GM12878 (cell line): ENCODE data around the gene MYT1. TPM values are rescaled to one million over a fixed set of nuclear protein-coding genes. Genes with fewer than 3 reads are reported as not detected.

Experiments
- ATAC-seq: fragments of 200-7000 bp; cut with Tn5 transposase; 3 replicates; pipeline ENCODE4 v1.9.1; 2020; ENCODE audit warnings: mild to moderate bottlenecking, moderate library complexity
- BruUV-seq: library from RNA; stranded (reverse); fragments of 400-500 nt; replicated peaks from 2 replicates; lab custom pipeline; 2021; lab: Mats Ljungman, UMichigan
- CTCF ChIA-PET: fragments of 300-600 bp; sonication (Branson Sonifier 250); formaldehyde crosslinking; extraction: SDS; loops from one replicate; lab custom pipeline; 2021; ENCODE audit warnings: inconsistent platforms; lab: Yijun Ruan, JAX
- POLR2A ChIA-PET: fragments of 350-600 bp; formaldehyde crosslinking; extraction: SDS; loops from one replicate; lab custom pipeline; 2021; ENCODE audit warnings: inconsistent platforms; lab: Charles Lee
- RAD21 ChIA-PET: fragments of 300-600 bp; sonication (Branson Sonifier 250); formaldehyde crosslinking; loops from one replicate; lab custom pipeline; 2023; ENCODE audit warnings: antibody characterized with exemption; ENCODE audit not compliant: unreplicated experiment; lab: Charles Lee
- SMC1A ChIA-PET: fragments of 300-600 bp; sonication (Branson Sonifier 250); formaldehyde crosslinking; loops from one replicate; lab custom pipeline; 2023; ENCODE audit not compliant: unreplicated experiment, uncharacterized antibody; lab: Charles Lee
- DNase-seq: peaks from one replicate; pipeline ENCODE4 v3.0.0-alpha.2; 2011; ENCODE audit warnings: low read depth, low spot score
- FAIRE-seq: peaks from 3 replicates; lab custom pipeline; 2011; peaks lifted over from hg19 to GRCh38; lab: Jason Lieb, UNC
- H2AFZ ChIP-seq: 2 replicates; pipeline ENCODE4 v1.6.0; 2011; ENCODE audit warnings: low read depth, low read length, control low read depth; ENCODE audit not compliant: control insufficient read depth
- H3K27ac ChIP-seq: 2 replicates; pipeline ENCODE4 v1.5.1; 2011; ENCODE audit warnings: control low read depth; ENCODE audit not compliant: control insufficient read depth, insufficient read depth
- H3K27me3 ChIP-seq, 2 experiments: replicated peaks in 1 of 2; 2 replicates each; pipeline versions ENCODE4 v1.6.0 to v1.6.1; 2011; ENCODE audit warnings: low read length in 1 of 2; ENCODE audit not compliant: control insufficient read depth in 2 of 2, insufficient read depth in 2 of 2
- H3K36me3 ChIP-seq, 2 experiments: 2 replicates each; pipeline ENCODE4 v1.5.1; 2011; ENCODE audit warnings: low read length in 1 of 2; ENCODE audit not compliant: control insufficient read depth in 2 of 2, insufficient read depth in 2 of 2
- H3K4me1 ChIP-seq: 2 replicates; pipeline ENCODE4 v1.6.1; 2011; ENCODE audit warnings: mild to moderate bottlenecking, low read length, moderate library complexity, mixed read lengths; ENCODE audit not compliant: control insufficient read depth, insufficient read depth
- H3K4me2 ChIP-seq: 2 replicates; pipeline ENCODE4 v1.6.0; 2011; ENCODE audit warnings: control low read depth; ENCODE audit not compliant: control insufficient read depth, insufficient read depth
- H3K4me3 ChIP-seq: fragments of 200-600 bp; sonication (generic); 2 replicates; pipeline ENCODE4 v1.5.1; 2016
- H3K79me2 ChIP-seq: 2 replicates; pipeline ENCODE4 v1.6.0; 2011; ENCODE audit warnings: low read length; ENCODE audit not compliant: control insufficient read depth, insufficient read depth
- H3K9ac ChIP-seq: 2 replicates; pipeline ENCODE4 v1.8.0; 2011; ENCODE audit warnings: low read length, control low read depth, mixed read lengths; ENCODE audit not compliant: control insufficient read depth, insufficient read depth
- H3K9me3 ChIP-seq: replicated peaks from 3 replicates; pipeline ENCODE4 v1.5.1; 2011; ENCODE audit warnings: mild to moderate bottlenecking, low read length; ENCODE audit not compliant: control insufficient read depth, insufficient read depth
- H4K20me1 ChIP-seq: 2 replicates; pipeline ENCODE4 v1.6.0; 2011; ENCODE audit not compliant: control insufficient read depth, insufficient read depth
- ASH2L ChIP-seq: fragments of 300-600, 200-600 bp; sonication (generic); IDR thresholded peaks from 2 replicates; pipeline ENCODE4 v1.6.1; 2017; ENCODE audit warnings: low read depth, mild to moderate bottlenecking, borderline replicate concordance
- CBFB ChIP-seq: IDR thresholded peaks from 2 replicates; pipeline ENCODE4 v1.6.1; 2016; ENCODE audit warnings: antibody characterized with exemption, low read depth
- ESRRA ChIP-seq: IDR thresholded peaks from 2 replicates; pipeline ENCODE4 v1.6.1; 2012; ENCODE audit warnings: mild to moderate bottlenecking, low read length, improper control_type of control experiment
- JUNB ChIP-seq: IDR thresholded peaks from 2 replicates; pipeline ENCODE4 v1.6.1; 2016; ENCODE audit warnings: antibody characterized with exemption, mild to moderate bottlenecking
- MTA3 ChIP-seq: IDR thresholded peaks from 2 replicates; pipeline ENCODE4 v1.6.1; 2012; ENCODE audit warnings: low read length, inconsistent platforms, borderline replicate concordance
- NFXL1 ChIP-seq: fragments of 450-650 bp; IDR thresholded peaks from 2 replicates; pipeline ENCODE4 v1.6.1; 2017; ENCODE audit warnings: antibody characterized with exemption, mild to moderate bottlenecking, borderline replicate concordance
- NR2C2 ChIP-seq: IDR thresholded peaks from 2 replicates; pipeline ENCODE4 v1.6.1; 2011; ENCODE audit warnings: borderline replicate concordance, low read depth; ENCODE audit not compliant: control insufficient read depth, insufficient read length
- NR2F1 ChIP-seq: fragments of 450-650 bp; conservative IDR thresholded peaks from 2 replicates; pipeline ENCODE4 v1.6.1; 2017; ENCODE audit warnings: mild to moderate bottlenecking
- RBBP5 ChIP-seq: fragments of 200-600 bp; sonication (generic); conservative IDR thresholded peaks from 2 replicates; pipeline ENCODE4 v1.6.1; 2016
- RELA ChIP-seq: fragments of 450-650 bp; IDR thresholded peaks from 2 replicates; pipeline ENCODE4 v1.8.0; 2014; ENCODE audit warnings: borderline replicate concordance; ENCODE audit not compliant: partially characterized antibody
- SIX5 ChIP-seq: IDR thresholded peaks from 2 replicates; pipeline ENCODE4 v1.6.1; 2011; ENCODE audit warnings: mild to moderate bottlenecking, low read depth, low read length, moderate library complexity; ENCODE audit not compliant: severe bottlenecking
- SP1 ChIP-seq: IDR thresholded peaks from one replicate; pipeline ENCODE4 v1.6.1; 2011; ENCODE audit warnings: low read depth, low read length
- STAT3 ChIP-seq: IDR thresholded peaks from 2 replicates; pipeline ENCODE4 v1.6.1; 2011; ENCODE audit warnings: low read depth, low read length, improper control_type of control experiment
- SUPT20H ChIP-seq: IDR thresholded peaks from 2 replicates; pipeline ENCODE4 v1.6.1; 2011; ENCODE audit warnings: low read depth, mild to moderate bottlenecking, low read length, moderate library complexity, borderline replicate concordance; ENCODE audit not compliant: control insufficient read depth
- TCF7 ChIP-seq: IDR thresholded peaks from 2 replicates; pipeline ENCODE4 v1.6.1; 2014; ENCODE audit warnings: antibody characterized with exemption, borderline replicate concordance
- WGBS: methylation state at CpG from one replicate; pipeline ENCODE4 v1.1.6; 2016; ENCODE audit warnings: low lambda C conversion rate; ENCODE audit not compliant: insufficient replicate concordance, insufficient coverage; ENCODE audit errors: missing lambda C conversion rate; 5-methylcytosine and 5-hydroxymethylcytosine counted together
- in situ Hi-C: fragments of 300-500 bp; cut with MboI; formaldehyde crosslinking; loops from 9 replicates; pipeline ENCODE4 v1.14.3; 2018; ENCODE audit warnings: mixed read lengths
- intact Hi-C: fragments of 100-400 bp; cut with micrococcal nuclease; formaldehyde crosslinking; loops from one replicate; pipeline ENCODE4 v1.14.2; 2022; ENCODE audit not compliant: unreplicated experiment
- polyA plus RNA-seq, 11 experiments: library from polyadenylated mRNA; depleted of rRNA in 4 of 11; unstranded in 6 of 11; stranded (reverse) in 5 of 11; fragments of >200 nt; fragmentation: Nextera tagmentation in 4 of 11; fragmentation: Illumina TruSeq in 1 of 11; extraction: Ambion mirVana in 4 of 11; extraction: Trizol in 1 of 11; gene quantifications; 1 replicate in 1 of 11; 2 replicates in 10 of 11; pipeline versions ENCODE4 v1.2.1 to v1.2.3, GENCODE V29; 2011 to 2016; ENCODE audit warnings: inconsistent platforms in 2 of 11, missing spikeins in 2 of 11, low read depth in 1 of 11
- total RNA-seq, 4 experiments: library from RNA; depleted of rRNA in 3 of 4; stranded (reverse); fragments of >200 nt in 3 of 4; fragmentation: Illumina TruSeq in 1 of 4; extraction: Trizol in 1 of 4; gene quantifications; 2 replicates each; pipeline versions ENCODE4 v1.2.1 to v1.2.3, GENCODE V29; 2013 to 2021
- TF ChIP-seq, protein P1 (sequence below): fragments of 450-650 bp; formaldehyde crosslinking; IDR thresholded peaks from 2 replicates; pipeline ENCODE4 v1.5.0; 2022; ENCODE audit warnings: mild to moderate bottlenecking, missing genetic modification characterization
- TF ChIP-seq, protein P2 (sequence below): fragments of 450-650 bp; conservative IDR thresholded peaks from 2 replicates; pipeline ENCODE4 v1.6.1; 2017; ENCODE audit warnings: mild to moderate bottlenecking, moderate library complexity

The MYT1 gene
- total and polyA plus RNA-seq, 10 of the 15 experiments (the other 5 are each of a cell fraction or from before 2014, with no cell fraction given), result 0.01 to 0.10 TPM; not detected in 8

DNA sequence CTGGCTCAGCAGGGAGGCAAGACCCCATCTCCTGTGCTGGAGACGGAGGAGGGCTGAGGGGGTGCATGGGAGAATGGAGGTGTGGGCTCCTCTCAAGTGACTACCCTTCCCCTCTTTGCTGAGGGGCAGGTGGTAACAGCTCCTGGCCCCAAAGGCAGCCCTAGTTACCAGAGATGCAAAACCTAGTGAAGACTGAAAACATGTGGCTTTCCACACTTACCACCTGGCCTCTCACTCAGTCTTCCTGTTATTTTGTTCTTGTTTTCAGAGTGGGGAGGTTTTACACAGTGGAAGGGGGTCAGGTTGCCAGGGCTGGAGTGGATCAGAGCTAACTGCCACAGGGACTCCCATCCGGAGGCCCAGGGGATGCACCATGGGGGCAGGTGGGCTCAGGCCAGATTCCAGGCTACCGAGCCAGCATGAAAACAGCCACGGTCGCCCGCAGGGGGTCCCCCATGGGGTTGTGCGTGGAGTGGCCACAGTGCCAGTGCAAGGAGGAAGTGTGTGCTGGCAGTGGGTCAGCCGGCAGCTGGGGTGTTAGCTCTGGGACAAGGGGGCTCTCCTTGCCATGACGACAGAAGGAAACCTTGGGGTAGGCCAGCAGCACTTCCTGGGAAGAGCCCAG is 21.1 kb downstream of the MYT1 start:
- BruUV-seq, result no TSS peak
- in situ Hi-C loops, result no loop called here
- SMC1A ChIA-PET, result interaction anchor here (0.8 kb wide), 1 partner anchor 135 kb away, joined by 3 read pairs; no protein-coding TSS in a partner anchor
- H3K4me1 ChIP-seq, result no peaks in the 10 kb centered on the region
- RAD21 ChIA-PET, result no interaction called here
- no peaks in the 10 kb centered on the region for H4K20me1 ChIP-seq
- H3K79me2 ChIP-seq, result no peaks in the 10 kb centered on the region
- WGBS, result 41% methylated on average over 9 of the region's 9 CpGs
- FAIRE-seq (no peak), ATAC-seq (no peak), DNase-seq (no peak)
- H3K9ac ChIP-seq, result no peak overlapping the region
- no peak overlapping the region for H3K4me2 ChIP-seq
- intact Hi-C loops, result no loop called here
- H3K27me3 ChIP-seq, result peaks cover 0 to 2% of the 10 kb centered on the region in 2 experiments; a peak in 2 of 4 replicates
- no peaks in the 10 kb centered on the region; the same call in 1 of the 3 replicates for H3K9me3 ChIP-seq
- no peak overlapping the region for H3K4me3 ChIP-seq
- H3K36me3 ChIP-seq, result no peaks in the 10 kb centered on the region
- POLR2A ChIA-PET, result no interaction called here
- CTCF ChIA-PET, result no interaction called here
- H3K27ac ChIP-seq, result no peak overlapping the region
- no peak overlapping the region for H2AFZ ChIP-seq
- no peak for TF ChIP-seq SP1
- TF ChIP-seq NR2F1, result no peak
- TF ChIP-seq SIX5, result no peak
- TF ChIP-seq CBFB, result no peak
- TF ChIP-seq STAT3, result no peak
- TF ChIP-seq, protein P1, sequence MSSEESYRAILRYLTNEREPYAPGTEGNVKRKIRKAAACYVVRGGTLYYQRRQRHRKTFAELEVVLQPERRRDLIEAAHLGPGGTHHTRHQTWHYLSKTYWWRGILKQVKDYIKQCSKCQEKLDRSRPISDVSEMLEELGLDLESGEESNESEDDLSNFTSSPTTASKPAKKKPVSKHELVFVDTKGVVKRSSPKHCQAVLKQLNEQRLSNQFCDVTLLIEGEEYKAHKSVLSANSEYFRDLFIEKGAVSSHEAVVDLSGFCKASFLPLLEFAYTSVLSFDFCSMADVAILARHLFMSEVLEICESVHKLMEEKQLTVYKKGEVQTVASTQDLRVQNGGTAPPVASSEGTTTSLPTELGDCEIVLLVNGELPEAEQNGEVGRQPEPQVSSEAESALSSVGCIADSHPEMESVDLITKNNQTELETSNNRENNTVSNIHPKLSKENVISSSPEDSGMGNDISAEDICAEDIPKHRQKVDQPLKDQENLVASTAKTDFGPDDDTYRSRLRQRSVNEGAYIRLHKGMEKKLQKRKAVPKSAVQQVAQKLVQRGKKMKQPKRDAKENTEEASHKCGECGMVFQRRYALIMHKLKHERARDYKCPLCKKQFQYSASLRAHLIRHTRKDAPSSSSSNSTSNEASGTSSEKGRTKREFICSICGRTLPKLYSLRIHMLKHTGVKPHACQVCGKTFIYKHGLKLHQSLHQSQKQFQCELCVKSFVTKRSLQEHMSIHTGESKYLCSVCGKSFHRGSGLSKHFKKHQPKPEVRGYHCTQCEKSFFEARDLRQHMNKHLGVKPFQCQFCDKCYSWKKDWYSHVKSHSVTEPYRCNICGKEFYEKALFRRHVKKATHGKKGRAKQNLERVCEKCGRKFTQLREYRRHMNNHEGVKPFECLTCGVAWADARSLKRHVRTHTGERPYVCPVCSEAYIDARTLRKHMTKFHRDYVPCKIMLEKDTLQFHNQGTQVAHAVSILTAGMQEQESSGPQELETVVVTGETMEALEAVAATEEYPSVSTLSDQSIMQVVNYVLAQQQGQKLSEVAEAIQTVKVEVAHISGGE, result no peak
- TF ChIP-seq, protein P2, sequence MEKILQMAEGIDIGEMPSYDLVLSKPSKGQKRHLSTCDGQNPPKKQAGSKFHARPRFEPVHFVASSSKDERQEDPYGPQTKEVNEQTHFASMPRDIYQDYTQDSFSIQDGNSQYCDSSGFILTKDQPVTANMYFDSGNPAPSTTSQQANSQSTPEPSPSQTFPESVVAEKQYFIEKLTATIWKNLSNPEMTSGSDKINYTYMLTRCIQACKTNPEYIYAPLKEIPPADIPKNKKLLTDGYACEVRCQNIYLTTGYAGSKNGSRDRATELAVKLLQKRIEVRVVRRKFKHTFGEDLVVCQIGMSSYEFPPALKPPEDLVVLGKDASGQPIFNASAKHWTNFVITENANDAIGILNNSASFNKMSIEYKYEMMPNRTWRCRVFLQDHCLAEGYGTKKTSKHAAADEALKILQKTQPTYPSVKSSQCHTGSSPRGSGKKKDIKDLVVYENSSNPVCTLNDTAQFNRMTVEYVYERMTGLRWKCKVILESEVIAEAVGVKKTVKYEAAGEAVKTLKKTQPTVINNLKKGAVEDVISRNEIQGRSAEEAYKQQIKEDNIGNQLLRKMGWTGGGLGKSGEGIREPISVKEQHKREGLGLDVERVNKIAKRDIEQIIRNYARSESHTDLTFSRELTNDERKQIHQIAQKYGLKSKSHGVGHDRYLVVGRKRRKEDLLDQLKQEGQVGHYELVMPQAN, result no peak
- TF ChIP-seq RBBP5, result no peak
- no peak for TF ChIP-seq SUPT20H
- no peak for TF ChIP-seq TCF7
- TF ChIP-seq JUNB, result no peak
- no peak for TF ChIP-seq ASH2L
- TF ChIP-seq NFXL1, result no peak
- no peak for TF ChIP-seq ESRRA
- no peak for TF ChIP-seq MTA3
- TF ChIP-seq RELA, result no peak
- no peak for TF ChIP-seq NR2C2
